SK-N-SH treated with all-trans-retinoic acid at 6 μM for 48 hours (cell line): Measurements from ENCODE around the gene RGL2.
"Not testable (repeated sequence)": the region's sequence is repeated elsewhere in the genome, so short reads cannot be mapped to it uniquely, and the experiment has no call there.

Experiments used
- ARNTL ChIP-seq: fragments of 450-650 bp; formaldehyde crosslinking; IDR thresholded peaks from 2 replicates; pipeline ENCODE4 v1.5.0; 2020; ENCODE audit warnings: low read depth, mild to moderate bottlenecking, moderate library complexity, borderline replicate concordance
- BACH2 ChIP-seq: fragments of 250-450 bp; sonication (Bioruptor Pico); IDR thresholded peaks from 2 replicates; pipeline ENCODE4 v1.9.0; 2021; ENCODE audit warnings: mild to moderate bottlenecking, borderline replicate concordance
- CSDC2 ChIP-seq: fragments of 250-450 bp; sonication (Bioruptor Pico); IDR thresholded peaks from 2 replicates; pipeline ENCODE4 v1.5.0; 2020; ENCODE audit warnings: mild to moderate bottlenecking, moderate library complexity
- GLIS3 ChIP-seq: fragments of 250-450 bp; sonication (Bioruptor Pico); IDR thresholded peaks from 2 replicates; pipeline ENCODE4 v1.5.0; 2020; ENCODE audit warnings: mild to moderate bottlenecking, moderate library complexity
- ISL1 ChIP-seq: fragments of 250-450 bp; sonication (Bioruptor Pico); IDR thresholded peaks from 2 replicates; pipeline ENCODE4 v2.1.2; 2022; ENCODE audit warnings: mild to moderate bottlenecking, moderate library complexity
- RARB ChIP-seq: fragments of 250-450 bp; sonication (Bioruptor Pico); IDR thresholded peaks from 2 replicates; pipeline ENCODE4 v1.8.0; 2021; ENCODE audit warnings: mild to moderate bottlenecking, moderate library complexity
- TCF4 ChIP-seq: fragments of 250-450 bp; sonication (Bioruptor Pico); IDR thresholded peaks from 2 replicates; pipeline ENCODE4 v1.8.0; 2021; ENCODE audit warnings: mild to moderate bottlenecking, moderate library complexity, borderline replicate concordance
- ZFP3 ChIP-seq: fragments of 250-450 bp; sonication (Bioruptor Pico); IDR thresholded peaks from 2 replicates; pipeline ENCODE4 v1.5.0; 2020; ENCODE audit warnings: mild to moderate bottlenecking, moderate library complexity
- ZNF565 ChIP-seq: fragments of 450-650 bp; formaldehyde crosslinking; conservative IDR thresholded peaks from 2 replicates; pipeline ENCODE4 v1.5.0; 2020; ENCODE audit warnings: low read depth, mild to moderate bottlenecking, moderate library complexity
- ZNF70 ChIP-seq: fragments of 450-650 bp; formaldehyde crosslinking; IDR thresholded peaks from 2 replicates; pipeline ENCODE4 v1.5.0; 2020; ENCODE audit warnings: mild to moderate bottlenecking, moderate library complexity
- TF ChIP-seq, protein P1 (sequence below): fragments of 250-450 bp; sonication (Bioruptor Pico); IDR thresholded peaks from 2 replicates; pipeline ENCODE4 v1.5.1; 2020; ENCODE audit warnings: low read depth, mild to moderate bottlenecking, moderate library complexity
- TF ChIP-seq, protein P2 (sequence below): fragments of 250-450 bp; sonication (Bioruptor Pico); IDR thresholded peaks from 2 replicates; pipeline ENCODE4 v1.5.1; 2021; ENCODE audit warnings: mild to moderate bottlenecking, moderate library complexity
- TF ChIP-seq, protein P3 (sequence below): fragments of 250-450 bp; sonication (Bioruptor Pico); IDR thresholded peaks from 2 replicates; pipeline ENCODE4 v1.8.0; 2020; ENCODE audit warnings: mild to moderate bottlenecking, moderate library complexity, borderline replicate concordance

DNA sequence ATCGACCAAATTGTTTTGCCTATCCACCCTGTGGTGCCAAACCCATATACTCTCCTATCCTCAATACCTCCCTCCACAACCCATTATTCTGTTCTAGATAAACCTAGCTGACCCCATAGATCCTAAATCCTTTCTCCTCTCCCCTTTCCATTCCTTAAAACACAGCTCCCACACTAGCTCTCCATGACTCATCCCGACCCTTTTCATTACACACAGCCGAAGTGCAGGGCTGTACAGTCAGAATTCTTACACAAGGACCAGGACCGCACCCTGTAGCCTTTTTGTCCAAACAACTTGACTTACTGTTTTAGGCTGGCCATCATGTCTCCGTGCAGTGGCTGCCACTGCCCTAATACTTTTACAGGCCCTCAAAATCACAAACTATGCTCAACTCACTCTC is 48.2 kb upstream of the RGL2 start:
- TF ChIP-seq, protein P1, sequence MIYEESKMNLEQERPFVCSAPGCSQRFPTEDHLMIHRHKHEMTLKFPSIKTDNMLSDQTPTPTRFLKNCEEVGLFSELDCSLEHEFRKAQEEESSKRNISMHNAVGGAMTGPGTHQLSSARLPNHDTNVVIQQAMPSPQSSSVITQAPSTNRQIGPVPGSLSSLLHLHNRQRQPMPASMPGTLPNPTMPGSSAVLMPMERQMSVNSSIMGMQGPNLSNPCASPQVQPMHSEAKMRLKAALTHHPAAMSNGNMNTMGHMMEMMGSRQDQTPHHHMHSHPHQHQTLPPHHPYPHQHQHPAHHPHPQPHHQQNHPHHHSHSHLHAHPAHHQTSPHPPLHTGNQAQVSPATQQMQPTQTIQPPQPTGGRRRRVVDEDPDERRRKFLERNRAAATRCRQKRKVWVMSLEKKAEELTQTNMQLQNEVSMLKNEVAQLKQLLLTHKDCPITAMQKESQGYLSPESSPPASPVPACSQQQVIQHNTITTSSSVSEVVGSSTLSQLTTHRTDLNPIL (CRISPR knock-in tag) = not testable (repeated sequence)
- TF ChIP-seq GLIS3; ARNTL (CRISPR knock-in tag); ZNF70 (CRISPR knock-in tag); CSDC2 (CRISPR knock-in tag); RARB; BACH2 (CRISPR knock-in tag); ZNF565 (CRISPR knock-in tag); ISL1 (CRISPR knock-in tag); ZFP3 (CRISPR knock-in tag); TCF4 (CRISPR knock-in tag): not testable (repeated sequence)
- TF ChIP-seq, protein P2, sequence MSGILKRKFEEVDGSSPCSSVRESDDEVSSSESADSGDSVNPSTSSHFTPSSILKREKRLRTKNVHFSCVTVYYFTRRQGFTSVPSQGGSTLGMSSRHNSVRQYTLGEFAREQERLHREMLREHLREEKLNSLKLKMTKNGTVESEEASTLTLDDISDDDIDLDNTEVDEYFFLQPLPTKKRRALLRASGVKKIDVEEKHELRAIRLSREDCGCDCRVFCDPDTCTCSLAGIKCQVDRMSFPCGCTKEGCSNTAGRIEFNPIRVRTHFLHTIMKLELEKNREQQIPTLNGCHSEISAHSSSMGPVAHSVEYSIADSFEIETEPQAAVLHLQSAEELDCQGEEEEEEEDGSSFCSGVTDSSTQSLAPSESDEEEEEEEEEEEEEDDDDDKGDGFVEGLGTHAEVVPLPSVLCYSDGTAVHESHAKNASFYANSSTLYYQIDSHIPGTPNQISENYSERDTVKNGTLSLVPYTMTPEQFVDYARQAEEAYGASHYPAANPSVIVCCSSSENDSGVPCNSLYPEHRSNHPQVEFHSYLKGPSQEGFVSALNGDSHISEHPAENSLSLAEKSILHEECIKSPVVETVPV = not testable (repeated sequence)
- TF ChIP-seq, protein P3, sequence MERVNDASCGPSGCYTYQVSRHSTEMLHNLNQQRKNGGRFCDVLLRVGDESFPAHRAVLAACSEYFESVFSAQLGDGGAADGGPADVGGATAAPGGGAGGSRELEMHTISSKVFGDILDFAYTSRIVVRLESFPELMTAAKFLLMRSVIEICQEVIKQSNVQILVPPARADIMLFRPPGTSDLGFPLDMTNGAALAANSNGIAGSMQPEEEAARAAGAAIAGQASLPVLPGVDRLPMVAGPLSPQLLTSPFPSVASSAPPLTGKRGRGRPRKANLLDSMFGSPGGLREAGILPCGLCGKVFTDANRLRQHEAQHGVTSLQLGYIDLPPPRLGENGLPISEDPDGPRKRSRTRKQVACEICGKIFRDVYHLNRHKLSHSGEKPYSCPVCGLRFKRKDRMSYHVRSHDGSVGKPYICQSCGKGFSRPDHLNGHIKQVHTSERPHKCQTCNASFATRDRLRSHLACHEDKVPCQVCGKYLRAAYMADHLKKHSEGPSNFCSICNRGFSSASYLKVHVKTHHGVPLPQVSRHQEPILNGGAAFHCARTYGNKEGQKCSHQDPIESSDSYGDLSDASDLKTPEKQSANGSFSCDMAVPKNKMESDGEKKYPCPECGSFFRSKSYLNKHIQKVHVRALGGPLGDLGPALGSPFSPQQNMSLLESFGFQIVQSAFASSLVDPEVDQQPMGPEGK (CRISPR knock-in tag) = not testable (repeated sequence)
